H9 (cell line): Measurements from ENCODE around the gene FAM124A. TPM values are rescaled to one million over a fixed set of nuclear protein-coding genes. Genes with fewer than 3 reads are reported as not detected.

Source experiments
- DNase-seq: peaks from one replicate; pipeline ENCODE4 v3.0.0-alpha.2; 2017
- H2AFZ ChIP-seq: one replicate; pipeline ENCODE4 v1.6.1; 2013; ENCODE audit warnings: mild to moderate bottlenecking, low read length, control low read depth, moderate library complexity
- H2AK5ac ChIP-seq: 2 replicates; pipeline ENCODE4 v1.6.1; 2013; ENCODE audit warnings: low read length, control low read depth, mixed read lengths; ENCODE audit not compliant: insufficient read length
- H2BK120ac ChIP-seq: one replicate; pipeline ENCODE4 v1.6.1; 2013; ENCODE audit warnings: low read depth, mild to moderate bottlenecking, low read length, control low read depth, inconsistent platforms; ENCODE audit not compliant: poor library complexity, severe bottlenecking
- H2BK12ac ChIP-seq: 2 replicates; pipeline ENCODE4 v1.6.1; 2013; ENCODE audit warnings: low read length, control low read depth, mixed read lengths, low read depth; ENCODE audit not compliant: insufficient read length
- H2BK15ac ChIP-seq: 2 replicates; pipeline ENCODE4 v1.6.1; 2013; ENCODE audit warnings: low read depth, low read length, control low read depth
- H2BK20ac ChIP-seq: one replicate; pipeline ENCODE4 v1.6.1; 2013; ENCODE audit warnings: low read depth, mild to moderate bottlenecking, low read length, control low read depth, inconsistent platforms; ENCODE audit not compliant: poor library complexity, severe bottlenecking
- H2BK5ac ChIP-seq: 2 replicates; pipeline ENCODE4 v1.6.1; 2013; ENCODE audit warnings: low read length, control low read depth, mixed read lengths; ENCODE audit not compliant: insufficient read length
- H3K14ac ChIP-seq: 2 replicates; pipeline ENCODE4 v1.6.1; 2013; ENCODE audit warnings: low read length, control low read depth; ENCODE audit not compliant: insufficient read depth
- H3K18ac ChIP-seq: 2 replicates; pipeline ENCODE4 v1.6.1; 2013; ENCODE audit warnings: low read depth, mild to moderate bottlenecking, mixed read lengths, low read length, control low read depth; ENCODE audit not compliant: insufficient read length
- H3K23ac ChIP-seq: 2 replicates; pipeline ENCODE4 v1.6.1; 2013; ENCODE audit warnings: low read length, control low read depth, mixed read lengths, low read depth; ENCODE audit not compliant: insufficient read length
- H3K23me2 ChIP-seq: 2 replicates; pipeline ENCODE4 v1.6.1; 2013; ENCODE audit warnings: low read depth, mild to moderate bottlenecking, mixed read lengths, low read length, control low read depth; ENCODE audit not compliant: insufficient read length, poor library complexity, severe bottlenecking
- H3K27ac ChIP-seq: 2 replicates; pipeline ENCODE4 v1.5.1; 2013; ENCODE audit warnings: low read length, control low read depth, mixed read lengths, low read depth; ENCODE audit not compliant: insufficient read length
- H3K27me3 ChIP-seq: 2 replicates; pipeline ENCODE4 v1.6.1; 2013; ENCODE audit warnings: low read length, control low read depth, inconsistent platforms; ENCODE audit not compliant: insufficient read depth
- H3K4ac ChIP-seq: 2 replicates; pipeline ENCODE4 v1.6.1; 2013; ENCODE audit warnings: low read depth, mild to moderate bottlenecking, control low read depth, inconsistent platforms, low read length, moderate library complexity
- H3K4me1 ChIP-seq: 2 replicates; pipeline ENCODE4 v1.6.1; 2013; ENCODE audit warnings: low read length, control low read depth, inconsistent platforms; ENCODE audit not compliant: insufficient read depth
- H3K4me2 ChIP-seq: 2 replicates; pipeline ENCODE4 v1.6.1; 2013; ENCODE audit warnings: low read length, control low read depth, mixed read lengths; ENCODE audit not compliant: insufficient read length, insufficient read depth
- H3K56ac ChIP-seq: 2 replicates; pipeline ENCODE4 v1.6.1; 2013; ENCODE audit warnings: low read depth, mild to moderate bottlenecking, mixed read lengths, low read length, control low read depth; ENCODE audit not compliant: insufficient read length
- H3K79me1 ChIP-seq: 2 replicates; pipeline ENCODE4 v1.6.1; 2013; ENCODE audit warnings: low read depth, mild to moderate bottlenecking, moderate library complexity, low read length, control low read depth, inconsistent platforms; ENCODE audit not compliant: insufficient read depth, poor library complexity, severe bottlenecking
- H3K79me2 ChIP-seq: 2 replicates; pipeline ENCODE4 v1.6.1; 2013; ENCODE audit warnings: low read length, control low read depth, inconsistent platforms; ENCODE audit not compliant: insufficient read depth
- H3K9ac ChIP-seq: 2 replicates; pipeline ENCODE4 v1.6.1; 2013; ENCODE audit warnings: low read length, control low read depth, mixed read lengths; ENCODE audit not compliant: insufficient read length; ENCODE audit errors: extremely low read depth
- H3K9me3 ChIP-seq: one replicate; pipeline ENCODE4 v1.6.1; 2013; ENCODE audit warnings: low read depth, low read length, inconsistent platforms; ENCODE audit not compliant: control insufficient read depth
- H3T11ph ChIP-seq: one replicate; pipeline ENCODE4 v1.6.1; 2013; ENCODE audit warnings: mild to moderate bottlenecking, low read length, control low read depth, inconsistent platforms
- H4K20me1 ChIP-seq: one replicate; pipeline ENCODE4 v1.6.1; 2013; ENCODE audit not compliant: control insufficient read depth, insufficient read length, insufficient read depth
- H4K5ac ChIP-seq: 2 replicates; pipeline ENCODE4 v1.6.1; 2013; ENCODE audit warnings: low read depth, mild to moderate bottlenecking, mixed read lengths, low read length, control low read depth; ENCODE audit not compliant: insufficient read length
- H4K8ac ChIP-seq: replicated peaks from 2 replicates; pipeline ENCODE4 v1.6.1; 2013; ENCODE audit warnings: low read length, control low read depth, mixed read lengths, low read depth; ENCODE audit not compliant: insufficient read length
- H4K91ac ChIP-seq: 2 replicates; pipeline ENCODE4 v1.6.1; 2013; ENCODE audit warnings: low read depth, mild to moderate bottlenecking, moderate library complexity, mixed read lengths, low read length, control low read depth; ENCODE audit not compliant: insufficient read length
- H3K27ac Mint-ChIP-seq, 3 experiments: 2 replicates in 2 of 3; 3 replicates in 1 of 3; pipeline ENCODE4 v1.8.0; 2020 to 2021; ENCODE audit warnings: mixed read lengths in 3 of 3, mild to moderate bottlenecking in 1 of 3, moderate library complexity in 1 of 3
- H3K27me3 Mint-ChIP-seq: 2 replicates; pipeline ENCODE4 v1.8.0; 2021; ENCODE audit warnings: low read depth, mild to moderate bottlenecking, moderate library complexity, mixed read lengths
- H3K36me3 Mint-ChIP-seq, 3 experiments: 2 replicates in 2 of 3; 3 replicates in 1 of 3; pipeline ENCODE4 v1.8.0; 2020 to 2021; ENCODE audit warnings: low read depth in 3 of 3, mixed read lengths in 3 of 3; ENCODE audit not compliant: insufficient read depth in 1 of 3
- H3K4me1 Mint-ChIP-seq, 2 experiments: 2 replicates each; pipeline ENCODE4 v1.8.0; 2020; ENCODE audit warnings: mixed read lengths in 2 of 2
- H3K4me3 Mint-ChIP-seq, 2 experiments: 2 replicates in 1 of 2; 3 replicates in 1 of 2; pipeline ENCODE4 v1.8.0; 2020 to 2021; ENCODE audit warnings: mild to moderate bottlenecking in 2 of 2, mixed read lengths in 2 of 2, moderate library complexity in 1 of 2
- H3K9me3 Mint-ChIP-seq, 2 experiments: 2 replicates in 1 of 2; 3 replicates in 1 of 2; pipeline ENCODE4 v1.8.0; 2020; ENCODE audit warnings: mild to moderate bottlenecking in 2 of 2, mixed read lengths in 2 of 2, moderate library complexity in 1 of 2
- total RNA-seq: library from RNA; stranded (reverse); gene quantifications from 2 replicates; pipeline ENCODE4 v1.2.1, GENCODE V29; 2021
- TF ChIP-seq, protein P1 (sequence below): fragments of 200-600 bp; sonication (generic); conservative IDR thresholded peaks from 3 replicates; pipeline ENCODE4 v1.8.0; 2021; ENCODE audit warnings: antibody characterized with exemption, mild to moderate bottlenecking

FAM124A gene
- total RNA-seq, 1 experiment from 2014 or later = 41.9 TPM

DNA sequence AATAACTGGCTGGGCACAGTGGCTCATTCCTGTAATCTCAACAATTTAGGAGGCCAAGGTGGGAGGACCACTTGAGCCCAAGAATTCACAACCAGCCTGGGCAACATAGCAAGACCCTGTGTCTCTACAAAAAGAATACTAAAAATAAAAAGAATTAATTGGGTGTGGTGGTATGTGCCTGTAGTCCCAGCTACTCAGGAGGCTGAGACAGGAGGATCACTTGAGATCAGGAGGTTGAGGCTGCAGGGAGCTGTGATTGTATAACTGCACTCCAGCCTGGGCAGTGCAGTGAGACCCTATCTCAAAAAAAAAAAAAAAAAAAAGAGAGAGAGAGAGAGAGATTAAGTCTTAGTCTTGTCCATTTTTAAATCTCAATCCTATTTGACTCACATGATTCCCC, 81.7 kb downstream of the FAM124A start:
- no peak overlapping the region for H2AFZ ChIP-seq
- no peak overlapping the region for H2BK20ac ChIP-seq
- no peak overlapping the region for H2BK120ac ChIP-seq
- peaks cover 0 to 2% of the 10 kb centered on the region in 2 experiments; a peak in 1 of 5 replicates for H3K9me3 Mint-ChIP-seq
- no peaks in the 10 kb centered on the region for H3K23me2 ChIP-seq
- H3K23ac ChIP-seq = no peak overlapping the region
- H4K5ac ChIP-seq = no peak overlapping the region
- no peaks in the 10 kb centered on the region for H3K9me3 ChIP-seq
- no peaks in the 10 kb centered on the region for H3K27me3 ChIP-seq
- no peaks in the 10 kb centered on the region for H3K79me1 ChIP-seq
- no peak overlapping the region for H2AK5ac ChIP-seq
- no peak overlapping the region for H4K91ac ChIP-seq
- H3K4ac ChIP-seq = no peak overlapping the region
- H2BK15ac ChIP-seq = no peak overlapping the region
- peaks cover 64 to 65% of the 10 kb centered on the region in 2 experiments for H3K4me1 Mint-ChIP-seq
- no peak overlapping the region for H3K56ac ChIP-seq
- H3K36me3 Mint-ChIP-seq = no peaks in the 10 kb centered on the region; a peak in 2 of 7 replicates
- peak overlapping the region in 2 of 3 experiments; percentile 94 to 99; a peak in 6 of 7 replicates for H3K27ac Mint-ChIP-seq
- DNase-seq = no peak
- no peak overlapping the region for H3K18ac ChIP-seq
- H3K4me2 ChIP-seq = no peak overlapping the region
- H3K14ac ChIP-seq = no peak overlapping the region
- H3T11ph ChIP-seq = no peak overlapping the region
- H3K4me1 ChIP-seq = peaks cover 19% of the 10 kb centered on the region
- H3K4me3 Mint-ChIP-seq = 0 out of 5 replicates have a peak overlapping the region, but pooled peaks of 1 of the 2 experiments have one; percentile 46
- TF ChIP-seq, protein P1, sequence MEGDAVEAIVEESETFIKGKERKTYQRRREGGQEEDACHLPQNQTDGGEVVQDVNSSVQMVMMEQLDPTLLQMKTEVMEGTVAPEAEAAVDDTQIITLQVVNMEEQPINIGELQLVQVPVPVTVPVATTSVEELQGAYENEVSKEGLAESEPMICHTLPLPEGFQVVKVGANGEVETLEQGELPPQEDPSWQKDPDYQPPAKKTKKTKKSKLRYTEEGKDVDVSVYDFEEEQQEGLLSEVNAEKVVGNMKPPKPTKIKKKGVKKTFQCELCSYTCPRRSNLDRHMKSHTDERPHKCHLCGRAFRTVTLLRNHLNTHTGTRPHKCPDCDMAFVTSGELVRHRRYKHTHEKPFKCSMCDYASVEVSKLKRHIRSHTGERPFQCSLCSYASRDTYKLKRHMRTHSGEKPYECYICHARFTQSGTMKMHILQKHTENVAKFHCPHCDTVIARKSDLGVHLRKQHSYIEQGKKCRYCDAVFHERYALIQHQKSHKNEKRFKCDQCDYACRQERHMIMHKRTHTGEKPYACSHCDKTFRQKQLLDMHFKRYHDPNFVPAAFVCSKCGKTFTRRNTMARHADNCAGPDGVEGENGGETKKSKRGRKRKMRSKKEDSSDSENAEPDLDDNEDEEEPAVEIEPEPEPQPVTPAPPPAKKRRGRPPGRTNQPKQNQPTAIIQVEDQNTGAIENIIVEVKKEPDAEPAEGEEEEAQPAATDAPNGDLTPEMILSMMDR = no peak
- H3K27me3 Mint-ChIP-seq = no peaks in the 10 kb centered on the region; the same call in 1 of the 2 replicates
- H2BK5ac ChIP-seq = no peak overlapping the region
- H4K8ac ChIP-seq = no peak overlapping the region
- H3K9ac ChIP-seq = no peak overlapping the region
- H3K79me2 ChIP-seq = no peaks in the 10 kb centered on the region
- H3K27ac ChIP-seq = peak overlapping the region; percentile 69
- no peaks in the 10 kb centered on the region for H4K20me1 ChIP-seq
- H2BK12ac ChIP-seq = no peak overlapping the region
